Measurements from ENCODE around the gene CRACDL. TPM values are rescaled to one million over a fixed set of nuclear protein-coding genes. Genes with fewer than 3 reads are reported as not detected.

Gene CRACDL
- total RNA-seq, 1 experiment from 2014 or later: 2.4 TPM

DNA sequence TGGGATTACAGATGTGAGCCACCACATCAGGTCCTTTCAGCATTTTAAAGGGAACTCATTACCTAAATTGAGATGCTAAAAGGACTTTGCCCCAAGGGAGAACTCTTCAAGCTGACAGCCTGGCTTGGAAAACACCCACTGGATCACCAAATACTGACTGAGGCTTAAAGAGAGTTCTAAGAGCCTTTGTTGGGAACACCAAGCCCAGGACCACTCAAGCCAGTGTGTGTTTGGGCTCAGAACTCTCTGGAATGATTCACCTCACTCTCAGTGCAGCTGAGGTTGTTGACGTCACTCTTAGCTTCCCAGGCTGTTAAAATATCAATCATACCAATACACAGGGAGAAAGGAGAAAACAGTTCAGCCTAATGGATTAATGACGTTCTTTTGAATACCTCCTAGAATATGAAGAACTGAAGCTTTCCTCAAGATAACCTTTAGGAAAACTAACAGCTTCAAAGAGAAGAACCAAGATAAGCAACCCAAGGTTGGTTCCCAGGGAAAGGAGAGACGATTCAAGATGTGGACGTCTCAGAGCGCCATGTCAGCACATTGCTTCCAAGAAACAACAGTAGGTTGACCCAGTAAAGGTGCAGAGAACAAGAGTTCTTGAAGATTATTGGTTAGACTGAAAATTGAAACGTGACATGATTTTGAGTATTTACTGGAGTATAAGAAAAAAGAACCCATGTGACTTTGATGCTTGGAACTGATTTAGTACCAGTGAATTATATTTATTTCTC lies 157.1 kb downstream of the CRACDL start:
- BruUV-seq (replicated peaks): no TSS peak
- intact Hi-C loops (cut with micrococcal nuclease; ENCODE audit: unreplicated experiment) (no loop called here), in situ Hi-C loops (cut with HindIII; ENCODE audit: low pct_unique_long_range_greater_than_20kb, low sequenced_read_pairs) (no loop called here)
- no peak overlapping the region for H3K27ac ChIP-seq (ENCODE audit: low read length)
- TF ChIP-seq, protein P1, sequence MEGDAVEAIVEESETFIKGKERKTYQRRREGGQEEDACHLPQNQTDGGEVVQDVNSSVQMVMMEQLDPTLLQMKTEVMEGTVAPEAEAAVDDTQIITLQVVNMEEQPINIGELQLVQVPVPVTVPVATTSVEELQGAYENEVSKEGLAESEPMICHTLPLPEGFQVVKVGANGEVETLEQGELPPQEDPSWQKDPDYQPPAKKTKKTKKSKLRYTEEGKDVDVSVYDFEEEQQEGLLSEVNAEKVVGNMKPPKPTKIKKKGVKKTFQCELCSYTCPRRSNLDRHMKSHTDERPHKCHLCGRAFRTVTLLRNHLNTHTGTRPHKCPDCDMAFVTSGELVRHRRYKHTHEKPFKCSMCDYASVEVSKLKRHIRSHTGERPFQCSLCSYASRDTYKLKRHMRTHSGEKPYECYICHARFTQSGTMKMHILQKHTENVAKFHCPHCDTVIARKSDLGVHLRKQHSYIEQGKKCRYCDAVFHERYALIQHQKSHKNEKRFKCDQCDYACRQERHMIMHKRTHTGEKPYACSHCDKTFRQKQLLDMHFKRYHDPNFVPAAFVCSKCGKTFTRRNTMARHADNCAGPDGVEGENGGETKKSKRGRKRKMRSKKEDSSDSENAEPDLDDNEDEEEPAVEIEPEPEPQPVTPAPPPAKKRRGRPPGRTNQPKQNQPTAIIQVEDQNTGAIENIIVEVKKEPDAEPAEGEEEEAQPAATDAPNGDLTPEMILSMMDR (IDR thresholded peaks at IDR 0.05): no peak
- no peak for TF ChIP-seq POLR2AphosphoS5 (IDR thresholded peaks at IDR 0.05; ENCODE audit: low read depth, low read length)
- TF ChIP-seq, protein P2, sequence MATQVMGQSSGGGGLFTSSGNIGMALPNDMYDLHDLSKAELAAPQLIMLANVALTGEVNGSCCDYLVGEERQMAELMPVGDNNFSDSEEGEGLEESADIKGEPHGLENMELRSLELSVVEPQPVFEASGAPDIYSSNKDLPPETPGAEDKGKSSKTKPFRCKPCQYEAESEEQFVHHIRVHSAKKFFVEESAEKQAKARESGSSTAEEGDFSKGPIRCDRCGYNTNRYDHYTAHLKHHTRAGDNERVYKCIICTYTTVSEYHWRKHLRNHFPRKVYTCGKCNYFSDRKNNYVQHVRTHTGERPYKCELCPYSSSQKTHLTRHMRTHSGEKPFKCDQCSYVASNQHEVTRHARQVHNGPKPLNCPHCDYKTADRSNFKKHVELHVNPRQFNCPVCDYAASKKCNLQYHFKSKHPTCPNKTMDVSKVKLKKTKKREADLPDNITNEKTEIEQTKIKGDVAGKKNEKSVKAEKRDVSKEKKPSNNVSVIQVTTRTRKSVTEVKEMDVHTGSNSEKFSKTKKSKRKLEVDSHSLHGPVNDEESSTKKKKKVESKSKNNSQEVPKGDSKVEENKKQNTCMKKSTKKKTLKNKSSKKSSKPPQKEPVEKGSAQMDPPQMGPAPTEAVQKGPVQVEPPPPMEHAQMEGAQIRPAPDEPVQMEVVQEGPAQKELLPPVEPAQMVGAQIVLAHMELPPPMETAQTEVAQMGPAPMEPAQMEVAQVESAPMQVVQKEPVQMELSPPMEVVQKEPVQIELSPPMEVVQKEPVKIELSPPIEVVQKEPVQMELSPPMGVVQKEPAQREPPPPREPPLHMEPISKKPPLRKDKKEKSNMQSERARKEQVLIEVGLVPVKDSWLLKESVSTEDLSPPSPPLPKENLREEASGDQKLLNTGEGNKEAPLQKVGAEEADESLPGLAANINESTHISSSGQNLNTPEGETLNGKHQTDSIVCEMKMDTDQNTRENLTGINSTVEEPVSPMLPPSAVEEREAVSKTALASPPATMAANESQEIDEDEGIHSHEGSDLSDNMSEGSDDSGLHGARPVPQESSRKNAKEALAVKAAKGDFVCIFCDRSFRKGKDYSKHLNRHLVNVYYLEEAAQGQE (IDR thresholded peaks at IDR 0.05; ENCODE audit: insufficient read depth in 1 of 2, low read depth in 2 of 2, low read length in 1 of 2): no peak
- no peak for TF ChIP-seq TCF7L2 (IDR thresholded peaks at IDR 0.05; ENCODE audit: low read depth, low read length)
- TF ChIP-seq SIN3A (IDR thresholded peaks at IDR 0.05; ENCODE audit: borderline replicate concordance, insufficient read depth, low read depth, low read length): no peak
- ATAC-seq (no peak), DNase-seq (ENCODE audit: low read depth, low spot score) (no peak)
- H3K4me1 ChIP-seq (ENCODE audit: control insufficient read depth, insufficient read depth, low read length): no peaks in the 10 kb centered on the region
- POLR2A ChIA-PET: no interaction called here
- CTCF ChIA-PET: no interaction called here
- peaks cover 13% of the 10 kb centered on the region; the same call in 1 of the 2 replicates for H3K9me3 ChIP-seq (ENCODE audit: control insufficient read depth, insufficient read depth, low read depth, low read length)
- no peaks in the 10 kb centered on the region for H3K36me3 ChIP-seq (ENCODE audit: control insufficient read depth, insufficient read depth, low read length)
- H3K4me3 ChIP-seq (ENCODE audit: low read depth in 2 of 2, low read length in 2 of 2): no peak overlapping the region
- no peaks in the 10 kb centered on the region for H3K27me3 ChIP-seq (ENCODE audit: control insufficient read depth, insufficient read depth, low read length)

DNA sequence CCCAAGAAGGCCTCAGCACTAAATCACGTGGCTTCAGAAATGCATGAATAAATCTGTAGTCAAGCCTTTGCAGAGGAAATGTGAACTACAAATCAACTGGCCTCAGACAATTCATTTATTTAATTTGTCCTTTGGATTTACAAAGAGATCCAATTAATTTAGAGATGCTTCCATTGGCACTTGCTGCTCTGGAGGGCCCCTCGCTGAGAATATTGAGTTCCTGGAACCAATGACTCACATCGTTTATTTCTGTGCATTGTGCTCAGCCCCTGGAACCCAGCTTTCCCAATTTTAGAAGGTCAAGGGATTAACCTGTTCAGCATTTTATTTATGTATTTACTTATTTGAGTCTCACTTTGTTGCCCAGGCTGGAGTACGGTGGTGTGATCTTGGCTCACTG lies 157.9 kb downstream of the CRACDL start:
- no peak for ATAC-seq
- in situ Hi-C loops (cut with HindIII; ENCODE audit: low pct_unique_long_range_greater_than_20kb, low sequenced_read_pairs) (no loop called here), intact Hi-C loops (cut with micrococcal nuclease; ENCODE audit: unreplicated experiment) (no loop called here)
- no TSS peak for BruUV-seq (replicated peaks)
- Histone ChIP-seq H3K27ac (ENCODE audit: low read length) (no peak overlapping the region), H3K27me3 (ENCODE audit: control insufficient read depth, insufficient read depth, low read length) (no peaks in the 10 kb centered on the region), H3K9me3 (ENCODE audit: control insufficient read depth, insufficient read depth, low read depth, low read length) (peaks cover 13% of the 10 kb centered on the region; the same call in 1 of the 2 replicates), H3K4me1 (ENCODE audit: control insufficient read depth, insufficient read depth, low read length) (no peaks in the 10 kb centered on the region), H3K4me3 (ENCODE audit: low read depth in 2 of 2, low read length in 2 of 2) (no peak overlapping the region), H3K36me3 (ENCODE audit: control insufficient read depth, insufficient read depth, low read length) (no peaks in the 10 kb centered on the region)
- DNase-seq (ENCODE audit: low read depth, low spot score): no peak
- TF ChIP-seq, protein P2 (IDR thresholded peaks at IDR 0.05; ENCODE audit: insufficient read depth in 1 of 2, low read depth in 2 of 2, low read length in 1 of 2): no peak
- TF ChIP-seq, protein P1 (IDR thresholded peaks at IDR 0.05): no peak
- no peak for TF ChIP-seq POLR2AphosphoS5 (IDR thresholded peaks at IDR 0.05; ENCODE audit: low read depth, low read length)
- no peak for TF ChIP-seq SIN3A (IDR thresholded peaks at IDR 0.05; ENCODE audit: borderline replicate concordance, insufficient read depth, low read depth, low read length)
- TF ChIP-seq TCF7L2 (IDR thresholded peaks at IDR 0.05; ENCODE audit: low read depth, low read length): no peak
- CTCF ChIA-PET: interaction anchor here (0.6 kb wide), 1 partner anchor 190 kb away, joined by 3 read pairs; no protein-coding TSS in a partner anchor
- POLR2A ChIA-PET: no interaction called here

Data from Panc1 (cell line).